Urothelium cell line (cell line): ENCODE data around the gene STARD5.

Experiments used
- DNase-seq: peaks from one replicate; pipeline ENCODE4 v3.0.0; 2011; ENCODE audit warnings: low spot score, mixed read lengths
- FAIRE-seq: peaks from 2 replicates; lab custom pipeline; 2011; peaks lifted over from hg19 to GRCh38; lab: Jason Lieb, UNC

STARD5 gene

GRCh38 chr15:81296186-81296585 is 27.8 kb downstream of the STARD5 start:
- FAIRE-seq (no peak), DNase-seq (no peak)

- FAIRE-seq (no peak), DNase-seq (no peak)
These were observed 28.3 kb downstream of the STARD5 start for GRCh38 chr15:81295486-81296121.

- no peak for DNase-seq
- no peak for FAIRE-seq
These were observed 29.4 kb downstream of the STARD5 start for GRCh38 chr15:81294516-81294880.

GRCh38 chr15:81293728-81294515 is 30.0 kb downstream of the STARD5 start:
- peak; percentile 70 for FAIRE-seq
- DNase-seq = no peak

- DNase-seq (no peak), FAIRE-seq (no peak)
These were observed 31.4 kb downstream of the STARD5 start for GRCh38 chr15:81292523-81293001.

- FAIRE-seq = no peak
These were observed 31.9 kb downstream of the STARD5 start for GRCh38 chr15:81291916-81292522.

GRCh38 chr15:81289910-81290309 is 34.0 kb downstream of the STARD5 start:
- DNase-seq (no peak), FAIRE-seq (no peak)

More at GRCh38 chr15:81291916-81292522, 31.9 kb downstream of the STARD5 start:
- no peak for DNase-seq

- no peak for FAIRE-seq
- no peak for DNase-seq
These were observed 35.3 kb downstream of the STARD5 start for GRCh38 chr15:81288616-81289015.

- DNase-seq (no peak), FAIRE-seq (no peak)
These were observed 35.9 kb downstream of the STARD5 start for GRCh38 chr15:81288040-81288439.

- FAIRE-seq = no peak
- DNase-seq = no peak
These were observed 37.3 kb downstream of the STARD5 start for GRCh38 chr15:81286621-81287121.

- DNase-seq (no peak), FAIRE-seq (no peak)
These were observed 38.5 kb downstream of the STARD5 start for GRCh38 chr15:81285461-81285860.

- no peak for FAIRE-seq
These were observed 39.5 kb downstream of the STARD5 start for GRCh38 chr15:81284256-81285031.

GRCh38 chr15:81282911-81283310 is 41.0 kb downstream of the STARD5 start:
- FAIRE-seq (no peak), DNase-seq (no peak)

More at GRCh38 chr15:81284256-81285031, 39.5 kb downstream of the STARD5 start:
- no peak for DNase-seq

GRCh38 chr15:81282606-81282895 is 41.4 kb downstream of the STARD5 start:
- DNase-seq (no peak), FAIRE-seq (no peak)

- no peak for DNase-seq
- no peak for FAIRE-seq
These were observed 42.0 kb downstream of the STARD5 start for GRCh38 chr15:81281766-81282605.

- no peak for DNase-seq
- no peak for FAIRE-seq
These were observed 42.5 kb downstream of the STARD5 start for GRCh38 chr15:81281456-81281735.

- DNase-seq (no peak), FAIRE-seq (no peak)
These were observed 43.1 kb downstream of the STARD5 start for GRCh38 chr15:81280696-81281455.

- FAIRE-seq (no peak), DNase-seq (no peak)
These were observed 44.1 kb downstream of the STARD5 start for GRCh38 chr15:81279621-81280485.
